ENCODE results near the gene PTPRJ. TPM values are rescaled to one million over a fixed set of nuclear protein-coding genes. Genes with fewer than 3 reads are reported as not detected.

The PTPRJ gene
- total and polyA plus RNA-seq, 10 donors = 6.4 to 135 (median 74.6) TPM

GRCh38 chr11:48154151-48154550, 173.8 kb downstream of the PTPRJ start:
- H3K27ac ChIP-seq = peak overlapping the region in 4 of 8 donors; percentile 9 to 43 (median 14)
- no peak overlapping the region for H3K4me3 ChIP-seq
- no peak for TF ChIP-seq POLR2AphosphoS5 (IDR thresholded peaks at IDR 0.05)
- WGBS, 5 donors = 73 to 92% (median 88%) methylated on average over 3 of the region's 3 CpGs
- DNase-seq = no peak
- H3K4me1 ChIP-seq = no peaks in the 10 kb centered on the region
- intact Hi-C loops (cut with DNase I; ENCODE audit: low total_unique reads) = no loop called here
- H3K27me3 ChIP-seq (replicated peaks in 1 of 7) = no peaks in the 10 kb centered on the region
- peaks cover 0 to 39% (median 27%) of the 10 kb centered on the region in 8 donors for H3K9me3 ChIP-seq
- peaks cover 0 to 96% (median 83%) of the 10 kb centered on the region in 6 donors for H3K36me3 ChIP-seq

- intact Hi-C loops (cut with DNase I; ENCODE audit: low total_unique reads) = no loop called here
- Histone ChIP-seq H3K4me3 (no peak overlapping the region), H3K4me1 (no peaks in the 10 kb centered on the region), H3K27ac (no peak overlapping the region), H3K9me3 (no peaks in the 10 kb centered on the region), H3K27me3 (replicated peaks in 1 of 7) (no peaks in the 10 kb centered on the region), H3K36me3 (peaks cover 0 to 99% (median 63%) of the 10 kb centered on the region in 6 donors)
- DNase-seq = no peak
- WGBS, 5 donors = 63 to 76% (median 70%) methylated on average over 6 of the region's 6 CpGs
- TF ChIP-seq CTCF (IDR thresholded peaks at IDR 0.05 in 8 of 11, conservative IDR thresholded peaks at IDR 0.05 in 3 of 11) (no peak), POLR2A (IDR thresholded peaks at IDR 0.05) (no peak), POLR2AphosphoS5 (IDR thresholded peaks at IDR 0.05) (no peak)
Observed at GRCh38 chr11:48161951-48162884, 181.9 kb downstream of the PTPRJ start.

GRCh38 chr11:48162885-48163268, 182.5 kb downstream of the PTPRJ start:
- no peak overlapping the region for H3K27ac ChIP-seq
- no peak for DNase-seq
- H3K36me3 ChIP-seq = peaks cover 0 to 99% (median 63%) of the 10 kb centered on the region in 6 donors
- intact Hi-C loops (cut with DNase I; ENCODE audit: low total_unique reads) = no loop called here
- H3K27me3 ChIP-seq (replicated peaks in 1 of 7) = no peaks in the 10 kb centered on the region
- H3K4me3 ChIP-seq = no peak overlapping the region
- TF ChIP-seq POLR2A (IDR thresholded peaks at IDR 0.05) = no peak
- no peak for TF ChIP-seq CTCF (IDR thresholded peaks at IDR 0.05 in 8 of 11, conservative IDR thresholded peaks at IDR 0.05 in 3 of 11)
- TF ChIP-seq POLR2AphosphoS5 (IDR thresholded peaks at IDR 0.05) = no peak
- H3K4me1 ChIP-seq = no peaks in the 10 kb centered on the region
- WGBS, 5 donors = 59 to 81% (median 74%) methylated on average over 1 of the region's 1 CpG
- H3K9me3 ChIP-seq = no peaks in the 10 kb centered on the region

GRCh38 chr11:48163360-48164100, 183.2 kb downstream of the PTPRJ start:
- Histone ChIP-seq H3K4me3 (no peak overlapping the region), H3K27me3 (replicated peaks in 1 of 7) (no peaks in the 10 kb centered on the region), H3K36me3 (peaks cover 0 to 99% (median 61%) of the 10 kb centered on the region in 6 donors), H3K9me3 (no peaks in the 10 kb centered on the region), H3K27ac (no peak overlapping the region), H3K4me1 (no peaks in the 10 kb centered on the region)
- intact Hi-C loops (cut with DNase I; ENCODE audit: low total_unique reads) = no loop called here
- no peak for DNase-seq
- 94 to 98% (median 96%) methylated on average over 12 of the region's 12 CpGs for WGBS, 5 donors
- TF ChIP-seq POLR2AphosphoS5 (IDR thresholded peaks at IDR 0.05) (no peak), CTCF (IDR thresholded peaks at IDR 0.05 in 8 of 11, conservative IDR thresholded peaks at IDR 0.05 in 3 of 11) (no peak), POLR2A (IDR thresholded peaks at IDR 0.05) (no peak)
